ENCODE results near the gene CD300LD. TPM values are rescaled to one million over a fixed set of nuclear protein-coding genes. Genes with fewer than 3 reads are reported as not detected.

The CD300LD gene
- total RNA-seq, 1 experiment from 2014 or later: not detected

DNA sequence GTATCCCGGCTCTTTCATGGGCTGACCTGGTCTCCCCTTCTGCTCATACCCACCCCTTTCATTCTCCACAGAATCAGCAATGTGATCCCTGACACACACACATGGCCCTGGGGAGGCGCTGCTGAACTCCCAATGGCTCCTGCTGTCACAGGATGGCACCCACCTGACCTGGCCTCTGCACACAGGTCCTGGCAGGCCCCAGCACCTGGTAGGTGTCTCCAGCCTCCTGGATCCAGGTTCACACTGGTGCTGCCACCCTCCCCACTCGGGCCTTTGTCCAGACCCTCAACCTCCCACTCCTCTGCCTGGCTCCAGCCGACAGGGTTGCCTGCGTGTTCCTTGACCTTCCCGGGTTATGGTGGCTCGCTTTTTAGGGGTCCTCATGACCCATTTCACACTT, 44.8 kb downstream of the CD300LD start:
- CTCF ChIA-PET: no interaction called here
- no peak for TF ChIP-seq EZH2 (IDR thresholded peaks at IDR 0.05; ENCODE audit: borderline replicate concordance, low read depth, low read length, poor library complexity, severe bottlenecking)
- TF ChIP-seq, protein P1, sequence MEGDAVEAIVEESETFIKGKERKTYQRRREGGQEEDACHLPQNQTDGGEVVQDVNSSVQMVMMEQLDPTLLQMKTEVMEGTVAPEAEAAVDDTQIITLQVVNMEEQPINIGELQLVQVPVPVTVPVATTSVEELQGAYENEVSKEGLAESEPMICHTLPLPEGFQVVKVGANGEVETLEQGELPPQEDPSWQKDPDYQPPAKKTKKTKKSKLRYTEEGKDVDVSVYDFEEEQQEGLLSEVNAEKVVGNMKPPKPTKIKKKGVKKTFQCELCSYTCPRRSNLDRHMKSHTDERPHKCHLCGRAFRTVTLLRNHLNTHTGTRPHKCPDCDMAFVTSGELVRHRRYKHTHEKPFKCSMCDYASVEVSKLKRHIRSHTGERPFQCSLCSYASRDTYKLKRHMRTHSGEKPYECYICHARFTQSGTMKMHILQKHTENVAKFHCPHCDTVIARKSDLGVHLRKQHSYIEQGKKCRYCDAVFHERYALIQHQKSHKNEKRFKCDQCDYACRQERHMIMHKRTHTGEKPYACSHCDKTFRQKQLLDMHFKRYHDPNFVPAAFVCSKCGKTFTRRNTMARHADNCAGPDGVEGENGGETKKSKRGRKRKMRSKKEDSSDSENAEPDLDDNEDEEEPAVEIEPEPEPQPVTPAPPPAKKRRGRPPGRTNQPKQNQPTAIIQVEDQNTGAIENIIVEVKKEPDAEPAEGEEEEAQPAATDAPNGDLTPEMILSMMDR (conservative IDR thresholded peaks at IDR 0.05; ENCODE audit: low read depth, low read length): no peak
- H3K9me3 ChIP-seq (ENCODE audit: low read depth, low read length, poor library complexity, severe bottlenecking): no peaks in the 10 kb centered on the region
- no peaks in the 10 kb centered on the region for H3K27me3 ChIP-seq (replicated peaks; ENCODE audit: insufficient read depth, low read depth, low read length, poor library complexity)
- POLR2A ChIA-PET (ENCODE audit: low non-redundant PET): no interaction called here
- intact Hi-C loops (cut with micrococcal nuclease; ENCODE audit: unreplicated experiment): no loop called here
- no peaks in the 10 kb centered on the region for H3K36me3 ChIP-seq (ENCODE audit: insufficient read depth, low read length, poor library complexity, severe bottlenecking)
- no TSS peak for BruUV-seq (replicated peaks)
- H3K27ac ChIP-seq (ENCODE audit: low read depth, low read length, poor library complexity, severe bottlenecking): no peak overlapping the region
- H3K4me1 ChIP-seq (ENCODE audit: insufficient read depth, low read length, poor library complexity, severe bottlenecking): no peaks in the 10 kb centered on the region
- DNase-seq (ENCODE audit: low spot score): no peak
- H3K4me3 ChIP-seq (ENCODE audit: low read depth, low read length, poor library complexity, severe bottlenecking): no peak overlapping the region

DNA sequence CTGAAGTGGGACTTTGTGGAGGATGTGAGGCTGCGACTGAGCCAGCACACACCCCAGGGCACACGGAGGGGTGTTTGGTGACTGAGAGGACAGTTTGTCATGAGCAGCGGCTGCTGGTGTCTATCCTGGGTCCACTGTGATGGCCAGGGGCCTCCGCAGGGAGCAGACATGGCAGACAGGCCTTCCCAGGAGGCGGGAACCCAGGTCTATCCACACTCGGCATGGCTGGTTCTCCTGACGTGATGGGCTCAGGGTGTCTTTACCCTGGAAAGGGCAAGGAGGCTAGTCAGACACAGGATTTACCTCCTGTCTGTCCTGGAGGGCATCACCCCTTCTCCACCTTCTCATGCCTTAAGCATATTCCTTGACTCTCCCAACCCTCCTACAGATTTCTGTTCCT, 45.5 kb downstream of the CD300LD start:
- no TSS peak for BruUV-seq (replicated peaks)
- CTCF ChIA-PET: no interaction called here
- Histone ChIP-seq H3K27me3 (replicated peaks; ENCODE audit: insufficient read depth, low read depth, low read length, poor library complexity) (no peaks in the 10 kb centered on the region), H3K4me1 (ENCODE audit: insufficient read depth, low read length, poor library complexity, severe bottlenecking) (no peaks in the 10 kb centered on the region), H3K27ac (ENCODE audit: low read depth, low read length, poor library complexity, severe bottlenecking) (no peak overlapping the region), H3K36me3 (ENCODE audit: insufficient read depth, low read length, poor library complexity, severe bottlenecking) (no peaks in the 10 kb centered on the region), H3K9me3 (ENCODE audit: low read depth, low read length, poor library complexity, severe bottlenecking) (no peaks in the 10 kb centered on the region), H3K4me3 (ENCODE audit: low read depth, low read length, poor library complexity, severe bottlenecking) (no peak overlapping the region)
- intact Hi-C loops (cut with micrococcal nuclease; ENCODE audit: unreplicated experiment): no loop called here
- no peak for DNase-seq (ENCODE audit: low spot score)
- POLR2A ChIA-PET (ENCODE audit: low non-redundant PET): no interaction called here
- TF ChIP-seq, protein P1 (conservative IDR thresholded peaks at IDR 0.05; ENCODE audit: low read depth, low read length): no peak
- no peak for TF ChIP-seq EZH2 (IDR thresholded peaks at IDR 0.05; ENCODE audit: borderline replicate concordance, low read depth, low read length, poor library complexity, severe bottlenecking)

DNA sequence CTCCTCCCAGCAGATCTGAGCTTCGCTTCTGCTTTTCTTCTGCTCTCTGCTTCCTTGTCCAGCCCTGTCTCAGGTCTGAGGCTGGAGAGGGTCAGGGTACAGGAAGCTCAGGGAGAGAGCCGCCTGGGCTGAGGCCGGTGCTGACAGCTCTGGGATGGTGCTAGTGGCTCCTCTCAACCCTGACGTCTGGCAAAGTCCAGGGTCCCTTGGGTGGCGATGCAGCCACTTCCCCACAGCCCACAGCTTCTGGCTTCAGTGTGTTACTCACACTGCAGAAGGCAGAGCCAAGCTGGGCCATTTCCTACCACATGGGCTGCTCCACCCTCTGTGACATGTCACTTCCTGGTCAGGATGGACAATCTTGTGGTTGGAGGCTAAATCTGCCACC, 46.2 kb downstream of the CD300LD start, which contains the start of gene CD300C:
TSS of gene CD300C (minus strand) at position 273 of the 388 bp plus-strand sequence. CDS start 333 bp downstream, outside the sequence.
- H3K27ac ChIP-seq (ENCODE audit: low read depth, low read length, poor library complexity, severe bottlenecking): no peak within 1 kb of the TSS
- DNase-seq (ENCODE audit: low spot score): no peak
- intact Hi-C loops (cut with micrococcal nuclease; ENCODE audit: unreplicated experiment): no loop called here
- ChIA-PET CTCF (no interaction called here), POLR2A (ENCODE audit: low non-redundant PET) (no interaction called here)
- no peak for TF ChIP-seq EZH2 (IDR thresholded peaks at IDR 0.05; ENCODE audit: borderline replicate concordance, low read depth, low read length, poor library complexity, severe bottlenecking)
- TF ChIP-seq, protein P1 (conservative IDR thresholded peaks at IDR 0.05; ENCODE audit: low read depth, low read length): no peak
- H3K4me1 ChIP-seq (ENCODE audit: insufficient read depth, low read length, poor library complexity, severe bottlenecking): no peaks in the 10 kb centered on the region
- no peaks in the 10 kb centered on the region for H3K9me3 ChIP-seq (ENCODE audit: low read depth, low read length, poor library complexity, severe bottlenecking)
- H3K36me3 ChIP-seq (ENCODE audit: insufficient read depth, low read length, poor library complexity, severe bottlenecking): no peaks in the 10 kb centered on the region
- no peak within 1 kb of the TSS for H3K4me3 ChIP-seq (ENCODE audit: low read depth, low read length, poor library complexity, severe bottlenecking)
- BruUV-seq (replicated peaks): no TSS peak
- no peaks in the 10 kb centered on the region for H3K27me3 ChIP-seq (replicated peaks; ENCODE audit: insufficient read depth, low read depth, low read length, poor library complexity)

Measured in A673 (cell line).